CD4-positive, alpha-beta T cell (primary cell): ENCODE data around the gene SLC66A3. TPM values are rescaled to one million over a fixed set of nuclear protein-coding genes. Genes with fewer than 3 reads are reported as not detected.

Source experiments
- ATAC-seq: fragments of 200-7000 bp; cut with Tn5 transposase; one replicate; pipeline ENCODE4 v1.10.0; 2022; ENCODE audit warnings: mild to moderate bottlenecking; ENCODE audit not compliant: poor library complexity
- CTCF ChIA-PET: fragments of 350-600 bp; sonication (Branson Sonifier 250); formaldehyde crosslinking; loops from one replicate; lab custom pipeline; 2021; ENCODE audit warnings: antibody characterized with exemption, inconsistent platforms; lab: Charles Lee
- POLR2A ChIA-PET: fragments of 350-600 bp; sonication (Branson Sonifier 250); formaldehyde crosslinking; loops from one replicate; lab custom pipeline; 2021; ENCODE audit warnings: antibody characterized with exemption, inconsistent platforms; lab: Charles Lee
- DNase-seq, 14 experiments: peaks; one replicate each; pipeline ENCODE4 v3.0.0-alpha.2; 2013 to 2020; ENCODE audit warnings: mixed read lengths in 2 of 14
- H3K27ac ChIP-seq, 2 donors: one replicate each; pipeline versions ENCODE4 v1.5.1 to v1.7.0; 2013; ENCODE audit warnings: low read length in 2 of 2, low read depth in 1 of 2, mild to moderate bottlenecking in 1 of 2
- H3K27me3 ChIP-seq, 2 experiments: 1 replicate in 1 of 2; 2 replicates in 1 of 2; pipeline versions ENCODE4 v1.6.1 to v1.7.0; 2013; ENCODE audit warnings: low read length in 2 of 2, control low read depth in 1 of 2, mild to moderate bottlenecking in 1 of 2, moderate library complexity in 1 of 2; ENCODE audit not compliant: insufficient read depth in 2 of 2, control insufficient read depth in 1 of 2
- H3K36me3 ChIP-seq: one replicate; pipeline ENCODE4 v1.6.1; 2013; ENCODE audit warnings: low read length, control low read depth; ENCODE audit not compliant: insufficient read depth
- H3K4me1 ChIP-seq: one replicate; pipeline ENCODE4 v1.6.1; 2013; ENCODE audit warnings: low read length, control low read depth; ENCODE audit not compliant: insufficient read depth
- H3K4me3 ChIP-seq: one replicate; pipeline ENCODE4 v1.5.1; 2013; ENCODE audit warnings: mild to moderate bottlenecking, low read length, moderate library complexity
- H3K9me3 ChIP-seq, 2 experiments: 1 replicate in 1 of 2; 2 replicates in 1 of 2; pipeline versions ENCODE4 v1.6.1 to v1.7.0; 2013; ENCODE audit warnings: low read length in 2 of 2, mild to moderate bottlenecking in 2 of 2, control low read depth in 1 of 2, moderate library complexity in 1 of 2; ENCODE audit not compliant: control insufficient read depth in 1 of 2, insufficient read depth in 1 of 2
- H3K27ac Mint-ChIP-seq: one replicate; pipeline ENCODE4 v1.8.0; 2020; ENCODE audit warnings: mixed read lengths
- H3K27me3 Mint-ChIP-seq: one replicate; pipeline ENCODE4 v1.8.0; 2021; ENCODE audit warnings: mixed read lengths
- H3K36me3 Mint-ChIP-seq: one replicate; pipeline ENCODE4 v1.8.0; 2021; ENCODE audit warnings: low read depth, mixed read lengths
- H3K4me1 Mint-ChIP-seq: one replicate; pipeline ENCODE4 v1.8.0; 2021; ENCODE audit warnings: low read depth, mixed read lengths
- H3K4me3 Mint-ChIP-seq: one replicate; pipeline ENCODE4 v1.8.0; 2020; ENCODE audit warnings: mild to moderate bottlenecking, mixed read lengths
- H3K9me3 Mint-ChIP-seq: one replicate; pipeline ENCODE4 v1.8.0; 2020; ENCODE audit warnings: mixed read lengths
- CTCF ChIP-seq: fragments of 200-600 bp; IDR thresholded peaks from one replicate; pipeline ENCODE4 v1.8.0; 2022; ENCODE audit warnings: antibody characterized with exemption, mild to moderate bottlenecking
- intact Hi-C, 2 experiments: fragments of 100-400 bp; cut with DNase I in 1 of 2; cut with micrococcal nuclease in 1 of 2; formaldehyde crosslinking; loops; one replicate each; pipeline versions ENCODE4 v1.15.1 to v1.9.0; 2023 to 2025; cut with DNase I, micrococcal nuclease
- total RNA-seq, 174 experiments: library from RNA in 2 of 174; stranded (reverse) in 2 of 174; gene quantifications; one replicate each; pipeline ENCODE4 v1.2.3 and lab custom pipeline; 2021 to 2026

Gene SLC66A3
- total RNA-seq, 2 experiments from 2014 or later: 6.9 to 7.3 TPM

GRCh38 chr2:11145350-11145749, 9.9 kb upstream of the SLC66A3 start:
- no peaks in the 10 kb centered on the region for H3K36me3 Mint-ChIP-seq
- Histone ChIP-seq H3K4me3 (no peak overlapping the region), H3K36me3 (no peaks in the 10 kb centered on the region), H3K4me1 (no peaks in the 10 kb centered on the region), H3K27ac (no peak overlapping the region), H3K27me3 (no peaks in the 10 kb centered on the region), H3K9me3 (peaks cover 0 to 4% of the 10 kb centered on the region in 2 experiments)
- ChIA-PET POLR2A (interaction anchor here (0.7 kb wide), 1 partner anchor 12 kb away, joined by 3 read pairs; a partner anchor contains a TSS), CTCF (no interaction called here)
- peaks cover 10% of the 10 kb centered on the region for H3K27me3 Mint-ChIP-seq
- intact Hi-C loops: no loop called here
- TF ChIP-seq CTCF: no peak
- no peak overlapping the region for H3K27ac Mint-ChIP-seq
- H3K4me3 Mint-ChIP-seq: no peak overlapping the region
- DNase-seq: no peak
- H3K4me1 Mint-ChIP-seq: no peaks in the 10 kb centered on the region
- H3K9me3 Mint-ChIP-seq: no peaks in the 10 kb centered on the region
- no peak for ATAC-seq

- ChIA-PET CTCF (no interaction called here), POLR2A (no interaction called here)
- Mint-ChIP-seq H3K4me1 (no peaks in the 10 kb centered on the region), H3K4me3 (no peak overlapping the region), H3K36me3 (no peaks in the 10 kb centered on the region), H3K27ac (no peak overlapping the region), H3K27me3 (peaks cover 5% of the 10 kb centered on the region), H3K9me3 (no peaks in the 10 kb centered on the region)
- H3K4me3 ChIP-seq: no peak overlapping the region
- no peaks in the 10 kb centered on the region for H3K4me1 ChIP-seq
- TF ChIP-seq CTCF: no peak
- no peaks in the 10 kb centered on the region for H3K27me3 ChIP-seq
- intact Hi-C loops: no loop called here
- no peak for DNase-seq
- no peak for ATAC-seq
- peaks cover 0 to 4% of the 10 kb centered on the region in 2 experiments for H3K9me3 ChIP-seq
- no peak overlapping the region for H3K27ac ChIP-seq
- no peaks in the 10 kb centered on the region for H3K36me3 ChIP-seq
Observed at GRCh38 chr2:11146076-11146475, 9.2 kb upstream of the SLC66A3 start.

GRCh38 chr2:11147263-11147662, 8.0 kb upstream of the SLC66A3 start:
- ChIA-PET POLR2A (no interaction called here), CTCF (no interaction called here)
- H3K27ac ChIP-seq: no peak overlapping the region
- no peaks in the 10 kb centered on the region for H3K9me3 Mint-ChIP-seq
- H3K9me3 ChIP-seq: peaks cover 0 to 4% of the 10 kb centered on the region in 2 experiments
- intact Hi-C loops: no loop called here
- H3K27me3 Mint-ChIP-seq: no peaks in the 10 kb centered on the region
- no peak overlapping the region for H3K27ac Mint-ChIP-seq
- no peaks in the 10 kb centered on the region for H3K4me1 Mint-ChIP-seq
- no peak for TF ChIP-seq CTCF
- no peak overlapping the region for H3K4me3 ChIP-seq
- H3K36me3 ChIP-seq: no peaks in the 10 kb centered on the region
- DNase-seq (no peak), ATAC-seq (no peak)
- no peak overlapping the region for H3K4me3 Mint-ChIP-seq
- no peaks in the 10 kb centered on the region for H3K4me1 ChIP-seq
- H3K36me3 Mint-ChIP-seq: no peaks in the 10 kb centered on the region
- no peaks in the 10 kb centered on the region for H3K27me3 ChIP-seq
